Measurements from ENCODE around the gene RBM17.

GRCh38 chr10:6158276-6158675, 69.4 kb downstream of the RBM17 start:
- TF ChIP-seq, protein P1, sequence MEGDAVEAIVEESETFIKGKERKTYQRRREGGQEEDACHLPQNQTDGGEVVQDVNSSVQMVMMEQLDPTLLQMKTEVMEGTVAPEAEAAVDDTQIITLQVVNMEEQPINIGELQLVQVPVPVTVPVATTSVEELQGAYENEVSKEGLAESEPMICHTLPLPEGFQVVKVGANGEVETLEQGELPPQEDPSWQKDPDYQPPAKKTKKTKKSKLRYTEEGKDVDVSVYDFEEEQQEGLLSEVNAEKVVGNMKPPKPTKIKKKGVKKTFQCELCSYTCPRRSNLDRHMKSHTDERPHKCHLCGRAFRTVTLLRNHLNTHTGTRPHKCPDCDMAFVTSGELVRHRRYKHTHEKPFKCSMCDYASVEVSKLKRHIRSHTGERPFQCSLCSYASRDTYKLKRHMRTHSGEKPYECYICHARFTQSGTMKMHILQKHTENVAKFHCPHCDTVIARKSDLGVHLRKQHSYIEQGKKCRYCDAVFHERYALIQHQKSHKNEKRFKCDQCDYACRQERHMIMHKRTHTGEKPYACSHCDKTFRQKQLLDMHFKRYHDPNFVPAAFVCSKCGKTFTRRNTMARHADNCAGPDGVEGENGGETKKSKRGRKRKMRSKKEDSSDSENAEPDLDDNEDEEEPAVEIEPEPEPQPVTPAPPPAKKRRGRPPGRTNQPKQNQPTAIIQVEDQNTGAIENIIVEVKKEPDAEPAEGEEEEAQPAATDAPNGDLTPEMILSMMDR (IDR thresholded peaks at IDR 0.05), result no peak
- no peak for TF ChIP-seq POLR2A (IDR thresholded peaks at IDR 0.05)

Measured in heart left ventricle (tissue), 13 donors.